HL-60 (cell line): ENCODE data around the gene CT47B1.

Source experiments
- DNase-seq, 2 experiments: peaks; one replicate each; pipeline ENCODE4 v3.0.0-alpha.2; 2010 to 2020; ENCODE audit warnings: low read depth in 1 of 2, low spot score in 1 of 2
- H3K27ac ChIP-seq: fragments of 250-450 bp; sonication (Bioruptor Pico); replicated peaks from 2 replicates; pipeline ENCODE4 v1.5.1; 2020; ENCODE audit warnings: mild to moderate bottlenecking, moderate library complexity
- H3K27me3 ChIP-seq: fragments of 250-450 bp; sonication (Bioruptor Pico); 2 replicates; pipeline ENCODE4 v1.5.1; 2021; ENCODE audit warnings: mild to moderate bottlenecking, moderate library complexity; ENCODE audit not compliant: insufficient read depth, poor library complexity, severe bottlenecking
- H3K4me3 ChIP-seq: replicated peaks from 2 replicates; pipeline ENCODE4 v1.5.1; 2011; ENCODE audit warnings: mild to moderate bottlenecking, control low read depth, low read length; ENCODE audit not compliant: insufficient read depth
- GABPA ChIP-seq: IDR thresholded peaks from 2 replicates; pipeline ENCODE4 v1.6.1; 2012; ENCODE audit warnings: low read depth
- POLR2AphosphoS5 ChIP-seq: IDR thresholded peaks from 2 replicates; pipeline ENCODE4 v1.6.1; 2012; ENCODE audit warnings: low read depth
- SPI1 ChIP-seq: IDR thresholded peaks from 2 replicates; pipeline ENCODE4 v1.6.1; 2012; ENCODE audit warnings: low read depth, mild to moderate bottlenecking, borderline replicate concordance
- TF ChIP-seq, protein P1 (sequence below): IDR thresholded peaks from one replicate; pipeline ENCODE4 v1.5.1; 2011; ENCODE audit warnings: low read length, control low read depth, inconsistent platforms; ENCODE audit not compliant: insufficient read depth
- TF ChIP-seq, protein P2 (sequence below): IDR thresholded peaks from 2 replicates; pipeline ENCODE4 v1.6.1; 2012; ENCODE audit warnings: low read depth; ENCODE audit not compliant: insufficient replicate concordance

Gene CT47B1

DNA sequence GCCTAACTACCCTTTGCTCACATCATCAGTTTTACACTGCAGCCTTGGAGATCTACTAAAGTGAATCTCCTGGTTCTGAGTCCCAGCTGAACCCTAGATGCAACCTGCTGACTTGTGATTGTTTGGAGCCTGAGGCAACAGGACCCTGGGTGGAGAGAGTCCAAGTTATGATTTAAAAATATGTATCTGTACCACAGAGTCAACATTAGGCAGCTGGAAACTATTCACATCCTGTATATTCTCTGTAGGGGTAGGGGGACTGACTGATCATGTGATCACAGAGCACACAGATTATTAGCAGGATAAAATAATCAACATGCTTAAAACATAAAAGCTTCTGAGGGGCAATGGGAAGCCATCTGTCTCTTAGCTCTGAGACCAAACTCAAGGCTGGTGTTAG is 52.1 kb downstream of the CT47B1 start:
- Histone ChIP-seq H3K27ac (no peak overlapping the region), H3K4me3 (no peak overlapping the region), H3K27me3 (no peaks in the 10 kb centered on the region)
- TF ChIP-seq POLR2AphosphoS5 (no peak), SPI1 (no peak), GABPA (no peak)
- TF ChIP-seq, protein P1, sequence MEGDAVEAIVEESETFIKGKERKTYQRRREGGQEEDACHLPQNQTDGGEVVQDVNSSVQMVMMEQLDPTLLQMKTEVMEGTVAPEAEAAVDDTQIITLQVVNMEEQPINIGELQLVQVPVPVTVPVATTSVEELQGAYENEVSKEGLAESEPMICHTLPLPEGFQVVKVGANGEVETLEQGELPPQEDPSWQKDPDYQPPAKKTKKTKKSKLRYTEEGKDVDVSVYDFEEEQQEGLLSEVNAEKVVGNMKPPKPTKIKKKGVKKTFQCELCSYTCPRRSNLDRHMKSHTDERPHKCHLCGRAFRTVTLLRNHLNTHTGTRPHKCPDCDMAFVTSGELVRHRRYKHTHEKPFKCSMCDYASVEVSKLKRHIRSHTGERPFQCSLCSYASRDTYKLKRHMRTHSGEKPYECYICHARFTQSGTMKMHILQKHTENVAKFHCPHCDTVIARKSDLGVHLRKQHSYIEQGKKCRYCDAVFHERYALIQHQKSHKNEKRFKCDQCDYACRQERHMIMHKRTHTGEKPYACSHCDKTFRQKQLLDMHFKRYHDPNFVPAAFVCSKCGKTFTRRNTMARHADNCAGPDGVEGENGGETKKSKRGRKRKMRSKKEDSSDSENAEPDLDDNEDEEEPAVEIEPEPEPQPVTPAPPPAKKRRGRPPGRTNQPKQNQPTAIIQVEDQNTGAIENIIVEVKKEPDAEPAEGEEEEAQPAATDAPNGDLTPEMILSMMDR, result no peak
- TF ChIP-seq, protein P2, sequence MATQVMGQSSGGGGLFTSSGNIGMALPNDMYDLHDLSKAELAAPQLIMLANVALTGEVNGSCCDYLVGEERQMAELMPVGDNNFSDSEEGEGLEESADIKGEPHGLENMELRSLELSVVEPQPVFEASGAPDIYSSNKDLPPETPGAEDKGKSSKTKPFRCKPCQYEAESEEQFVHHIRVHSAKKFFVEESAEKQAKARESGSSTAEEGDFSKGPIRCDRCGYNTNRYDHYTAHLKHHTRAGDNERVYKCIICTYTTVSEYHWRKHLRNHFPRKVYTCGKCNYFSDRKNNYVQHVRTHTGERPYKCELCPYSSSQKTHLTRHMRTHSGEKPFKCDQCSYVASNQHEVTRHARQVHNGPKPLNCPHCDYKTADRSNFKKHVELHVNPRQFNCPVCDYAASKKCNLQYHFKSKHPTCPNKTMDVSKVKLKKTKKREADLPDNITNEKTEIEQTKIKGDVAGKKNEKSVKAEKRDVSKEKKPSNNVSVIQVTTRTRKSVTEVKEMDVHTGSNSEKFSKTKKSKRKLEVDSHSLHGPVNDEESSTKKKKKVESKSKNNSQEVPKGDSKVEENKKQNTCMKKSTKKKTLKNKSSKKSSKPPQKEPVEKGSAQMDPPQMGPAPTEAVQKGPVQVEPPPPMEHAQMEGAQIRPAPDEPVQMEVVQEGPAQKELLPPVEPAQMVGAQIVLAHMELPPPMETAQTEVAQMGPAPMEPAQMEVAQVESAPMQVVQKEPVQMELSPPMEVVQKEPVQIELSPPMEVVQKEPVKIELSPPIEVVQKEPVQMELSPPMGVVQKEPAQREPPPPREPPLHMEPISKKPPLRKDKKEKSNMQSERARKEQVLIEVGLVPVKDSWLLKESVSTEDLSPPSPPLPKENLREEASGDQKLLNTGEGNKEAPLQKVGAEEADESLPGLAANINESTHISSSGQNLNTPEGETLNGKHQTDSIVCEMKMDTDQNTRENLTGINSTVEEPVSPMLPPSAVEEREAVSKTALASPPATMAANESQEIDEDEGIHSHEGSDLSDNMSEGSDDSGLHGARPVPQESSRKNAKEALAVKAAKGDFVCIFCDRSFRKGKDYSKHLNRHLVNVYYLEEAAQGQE, result no peak
- no peak for DNase-seq
